Cerebellar cortex (tissue), 1 donor: ENCODE data around the gene NOC2L.

Experiments
- DNase-seq: peaks from one replicate; pipeline ENCODE4 v3.0.0-alpha.2; 2015; ENCODE audit warnings: low spot score

Gene NOC2L

DNA sequence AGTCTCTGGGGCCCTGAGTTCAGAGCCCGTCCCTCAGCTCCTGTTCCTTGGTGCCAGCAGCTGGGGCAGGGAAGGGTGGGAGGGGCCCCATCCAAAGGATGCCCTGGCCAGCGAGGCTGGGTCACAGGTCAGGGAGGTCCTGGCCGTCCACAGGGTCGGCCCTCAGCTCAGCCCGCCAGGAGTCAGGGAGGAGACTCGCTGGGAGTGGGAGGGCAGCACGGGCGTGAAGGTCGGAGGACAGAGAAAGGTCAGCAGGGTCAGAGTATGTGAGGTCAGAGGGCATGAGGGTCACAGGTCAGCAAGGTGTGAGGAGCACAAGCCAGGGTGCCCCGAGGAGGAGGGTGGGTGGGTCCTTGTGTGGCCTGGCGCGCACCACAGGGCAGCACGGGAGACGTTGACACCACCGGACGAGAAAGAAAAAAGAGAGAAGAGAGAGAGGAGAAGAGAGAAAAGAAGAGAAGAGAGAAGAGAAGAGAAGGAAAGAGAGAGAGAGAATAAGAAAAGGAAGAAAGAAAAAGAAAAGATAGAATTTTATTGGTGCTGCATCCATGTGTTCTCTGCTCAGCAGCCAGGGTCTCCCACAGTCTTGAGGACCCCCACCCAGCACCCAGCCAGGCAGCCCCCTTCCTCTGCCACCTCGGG lies 15.8 kb upstream of the NOC2L start:
- no peak for DNase-seq

DNA sequence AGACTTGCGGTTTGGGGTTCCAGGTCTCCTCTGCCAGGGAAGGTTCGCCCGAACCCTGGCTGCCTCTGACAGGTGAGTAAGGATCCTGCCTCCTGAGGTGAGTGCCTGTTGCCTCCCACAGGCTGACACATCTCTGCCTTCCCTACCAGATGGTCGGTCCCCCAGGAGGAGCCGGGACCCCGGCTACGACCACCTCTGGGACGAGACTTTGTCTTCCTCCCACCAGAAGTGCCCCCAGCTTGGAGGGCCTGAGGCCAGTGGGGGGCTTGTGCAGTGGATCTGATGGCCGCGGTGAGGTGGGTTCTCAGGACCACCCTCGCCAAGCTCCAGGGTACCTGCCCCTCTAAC lies 15.2 kb upstream of the NOC2L start:
- DNase-seq, result no peak

DNA sequence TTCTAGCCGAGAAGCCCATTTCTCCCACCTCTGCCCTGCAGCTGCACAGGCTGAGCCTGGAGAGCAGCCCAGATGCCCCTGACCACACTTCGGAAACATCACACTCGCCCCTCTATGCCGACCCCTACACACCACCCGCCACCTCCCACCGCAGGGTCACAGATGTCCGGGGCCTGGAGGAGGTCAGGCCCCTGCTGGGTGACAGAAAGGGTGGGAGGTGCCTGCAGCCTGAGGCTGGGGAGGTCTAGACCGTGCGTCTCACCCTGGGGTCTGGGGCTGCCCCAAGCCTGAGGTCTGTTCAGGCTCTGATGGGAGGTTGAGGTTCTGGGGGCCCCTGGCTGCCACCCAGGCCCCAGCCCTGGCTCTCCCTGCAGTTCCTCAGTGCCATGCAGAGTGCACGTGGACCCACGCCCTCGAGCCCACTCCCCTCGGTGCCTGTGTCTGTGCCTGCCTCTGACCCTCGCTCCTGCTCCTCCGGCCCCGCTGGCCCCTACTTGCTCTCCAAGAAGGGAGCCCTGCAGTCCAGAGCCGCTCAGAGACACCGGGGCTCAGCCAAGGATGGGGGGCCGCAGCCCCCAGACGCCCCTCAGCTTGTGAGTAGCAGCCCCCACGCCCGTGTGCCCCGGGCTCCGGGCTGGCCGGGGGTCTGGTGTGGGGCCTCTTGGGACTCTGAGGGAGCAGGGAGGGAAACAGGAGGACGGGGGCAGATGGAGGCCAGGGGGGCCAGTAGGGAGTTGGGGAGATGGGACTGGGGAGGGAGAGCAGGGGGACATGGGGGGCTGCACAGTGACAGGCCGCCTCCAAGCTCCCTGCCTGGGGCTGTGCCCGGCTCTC lies 14.6 kb upstream of the NOC2L start:
- no peak for DNase-seq

DNA sequence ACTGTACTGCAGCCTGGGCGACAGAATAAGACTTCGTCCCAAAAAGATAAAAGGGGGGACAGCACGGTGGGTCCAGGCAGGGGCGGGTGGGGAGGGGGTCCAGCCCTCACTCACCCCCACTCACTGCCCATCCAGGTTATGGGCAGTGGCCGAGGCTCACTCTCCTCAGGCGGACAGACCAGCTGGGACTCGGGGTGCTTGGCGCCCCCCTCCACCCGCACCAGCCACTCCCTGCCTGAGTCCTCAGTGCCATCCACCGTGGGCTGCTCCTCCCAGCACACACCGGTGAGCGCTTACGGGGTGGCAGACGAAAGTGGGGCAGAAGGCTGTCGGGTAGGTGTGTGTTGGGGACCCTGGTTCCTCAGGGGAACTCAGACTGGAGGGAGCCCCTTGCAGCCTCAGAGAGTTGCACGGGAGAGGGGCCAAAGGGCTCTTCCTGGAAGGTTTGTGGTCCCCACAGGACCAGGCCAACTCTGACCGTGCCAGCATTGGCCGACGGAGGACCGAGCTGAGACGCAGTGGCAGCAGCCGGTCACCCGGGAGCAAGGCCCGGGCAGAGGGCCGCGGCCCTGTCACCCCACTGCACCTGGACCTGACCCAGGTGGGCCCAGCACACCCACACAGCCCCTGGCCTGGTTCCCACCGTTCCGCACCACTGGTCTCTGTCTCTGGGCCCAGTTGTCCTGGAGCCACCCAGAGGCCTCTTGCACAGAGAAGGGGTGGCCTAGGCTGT lies 13.8 kb upstream of the NOC2L start:
- no peak for DNase-seq

DNA sequence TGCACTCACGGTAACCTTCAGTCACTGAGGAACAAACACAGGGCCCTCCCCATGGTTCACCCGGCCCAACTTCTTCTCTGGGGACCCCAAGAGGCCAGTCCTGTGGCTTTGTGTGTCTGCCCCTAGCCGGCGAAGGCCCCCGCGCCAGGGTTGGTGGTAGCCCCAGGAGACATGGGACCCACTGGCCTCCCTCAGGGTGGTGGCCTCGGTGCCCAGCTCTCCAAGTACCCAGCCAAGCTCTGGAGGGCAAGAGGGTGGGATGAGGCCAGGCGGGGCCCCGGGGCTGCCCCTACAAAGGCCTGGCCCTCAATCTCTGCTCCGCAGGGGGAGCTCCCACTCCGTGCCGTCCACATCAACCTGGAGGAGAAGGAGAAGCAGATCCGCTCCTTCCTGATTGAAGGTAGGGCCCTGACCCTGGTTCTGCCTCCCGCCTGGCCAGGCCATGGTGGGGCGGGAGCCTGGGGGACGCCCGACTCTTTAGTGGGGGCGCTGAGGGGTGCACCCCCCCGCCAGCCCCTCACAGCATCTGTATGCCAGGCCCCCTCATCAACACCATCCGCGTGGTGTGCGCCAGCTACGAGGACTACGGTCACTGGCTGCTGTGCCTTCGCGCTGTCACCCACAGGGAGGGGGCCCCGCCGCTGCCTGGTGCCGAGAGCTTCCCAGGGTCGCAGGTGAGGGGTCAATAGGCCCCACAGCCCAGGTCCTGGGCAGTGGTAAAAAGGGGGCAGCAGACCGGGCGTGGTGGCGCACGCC lies 12.9 kb upstream of the NOC2L start:
- no peak for DNase-seq

DNA sequence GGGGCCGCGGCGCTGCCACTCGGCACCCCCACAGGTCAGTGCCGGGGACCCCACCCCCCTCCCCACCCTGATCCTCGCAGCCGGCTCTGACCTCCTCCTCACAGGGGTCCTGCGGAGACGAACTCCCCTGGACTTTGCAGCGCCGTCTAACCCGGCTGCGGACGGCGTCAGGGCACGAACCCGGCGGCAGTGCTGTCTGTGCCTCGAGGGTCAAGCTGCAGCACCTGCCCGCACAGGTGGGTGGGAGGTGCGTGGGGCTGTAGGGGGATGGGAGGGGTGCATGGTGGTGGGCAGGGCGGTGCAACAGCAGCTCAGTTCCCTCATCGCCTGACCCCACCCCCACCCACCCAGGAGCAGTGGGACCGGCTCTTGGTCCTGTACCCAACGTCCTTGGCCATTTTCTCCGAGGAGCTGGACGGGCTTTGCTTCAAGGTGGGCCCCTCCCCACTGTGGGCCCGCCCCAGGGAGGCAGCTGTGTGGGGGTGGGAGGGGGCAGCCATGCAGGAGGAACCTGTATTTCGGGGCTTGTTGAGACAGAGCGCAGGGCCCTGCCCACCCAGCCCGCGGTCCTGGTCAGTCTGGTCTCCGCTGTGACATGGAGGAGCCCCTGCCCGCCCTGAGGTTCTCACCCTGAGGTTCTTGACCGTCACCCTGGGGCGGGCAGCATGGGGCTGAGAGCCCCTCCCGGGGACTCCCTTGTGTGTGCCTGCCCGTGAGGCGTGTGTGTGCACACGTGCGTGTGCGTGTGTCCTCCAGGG lies 12.1 kb upstream of the NOC2L start:
- no peak for DNase-seq

DNA sequence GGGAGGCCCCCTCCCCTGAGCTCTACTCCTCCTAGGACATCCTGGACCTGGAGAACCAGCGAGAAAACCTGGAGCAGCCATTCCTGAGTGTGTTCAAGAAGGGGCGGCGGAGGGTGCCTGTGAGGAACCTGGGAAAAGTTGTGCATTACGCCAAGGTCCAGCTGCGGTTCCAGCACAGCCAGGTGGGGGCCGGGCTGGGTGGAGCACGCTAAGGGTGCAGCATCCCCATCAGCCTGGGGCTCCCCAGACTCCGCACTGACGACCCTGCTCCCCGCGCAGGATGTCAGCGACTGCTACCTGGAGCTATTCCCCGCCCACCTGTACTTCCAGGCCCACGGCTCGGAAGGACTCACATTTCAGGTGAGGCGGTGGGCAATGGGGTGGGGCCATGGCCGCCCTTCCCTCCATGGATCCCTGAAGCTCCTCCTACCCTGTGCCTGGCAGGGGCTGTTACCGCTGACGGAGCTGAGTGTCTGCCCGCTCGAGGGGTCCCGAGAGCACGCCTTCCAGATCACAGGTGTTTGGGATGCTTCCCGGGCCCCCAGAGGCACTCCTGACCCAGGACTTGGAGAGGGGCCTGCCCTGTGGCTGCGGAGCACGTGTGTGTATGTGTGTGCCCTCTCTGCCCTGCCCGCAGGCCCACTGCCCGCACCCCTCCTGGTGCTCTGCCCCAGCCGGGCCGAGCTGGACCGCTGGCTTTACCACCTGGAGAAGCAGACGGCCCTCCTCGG lies 11.4 kb upstream of the NOC2L start:
- DNase-seq, result no peak

DNA sequence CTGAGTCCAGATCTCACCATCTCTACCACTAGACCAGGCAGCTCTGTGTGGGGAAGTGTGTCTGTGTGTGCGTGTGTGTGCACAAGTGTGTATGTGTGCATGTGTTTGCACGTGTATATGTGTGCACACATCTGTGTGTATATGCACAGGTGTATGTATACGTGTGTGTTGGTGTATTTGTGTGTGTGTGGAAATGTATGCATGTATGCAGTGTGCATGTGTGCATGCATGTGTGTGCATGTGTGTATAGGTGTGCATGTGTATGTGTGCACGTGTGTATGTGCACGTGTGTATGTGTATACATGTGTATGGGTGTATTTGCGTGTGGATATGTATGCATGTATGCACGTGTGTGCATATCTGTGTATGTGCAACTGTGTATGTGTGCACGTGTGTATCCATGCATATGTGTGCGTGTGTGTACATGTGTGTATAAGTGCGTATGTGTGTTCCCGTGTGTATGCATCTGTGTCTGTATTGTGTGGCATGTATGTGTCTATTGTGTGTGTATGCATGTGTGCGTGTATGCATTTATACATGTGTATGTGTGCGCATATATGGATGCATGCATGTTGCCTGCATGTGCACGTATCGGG lies 10.3 kb upstream of the NOC2L start:
- no peak for DNase-seq

DNA sequence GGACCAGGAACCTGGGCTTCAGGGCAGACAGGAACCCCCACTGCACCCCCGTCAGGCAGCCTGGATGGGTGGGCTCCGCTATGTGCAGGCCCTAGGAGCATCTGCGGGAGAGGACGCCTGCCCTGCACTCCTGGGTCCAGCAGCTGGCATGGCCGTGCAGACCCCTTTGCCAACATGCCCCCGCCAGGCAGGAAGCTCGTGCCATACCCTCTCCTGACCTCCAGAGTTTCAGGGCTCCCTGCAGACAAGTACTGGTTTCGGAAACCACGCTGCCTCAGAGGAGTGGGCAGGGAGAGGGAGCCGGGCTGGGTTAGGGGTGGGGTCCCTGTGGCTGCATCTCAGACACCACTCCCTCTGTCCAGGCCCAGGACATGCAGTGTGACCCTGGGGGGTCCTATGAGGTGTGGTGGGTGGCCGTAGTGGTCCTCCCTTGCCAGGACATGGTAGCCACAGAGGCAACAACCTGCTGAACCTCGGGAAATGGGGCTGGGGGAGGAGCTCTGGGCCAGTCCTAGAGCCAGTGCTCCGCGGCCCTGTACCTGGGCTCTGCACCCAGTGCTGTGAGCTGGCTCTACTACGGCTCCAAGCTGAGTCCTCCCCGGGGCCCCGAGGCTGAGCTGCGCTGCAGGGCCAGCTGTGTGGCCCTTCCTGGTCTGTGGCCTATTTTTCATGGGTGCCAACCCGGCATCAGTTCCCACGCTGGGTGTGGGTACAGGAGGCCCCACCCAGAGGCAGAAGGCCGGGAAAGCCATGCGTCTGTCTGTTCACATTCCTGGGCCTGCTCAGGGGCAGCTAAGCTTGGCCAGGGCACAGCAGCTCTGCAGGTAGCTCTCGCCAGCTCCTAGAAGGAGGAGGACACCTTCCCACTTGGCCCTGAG lies 8.6 kb upstream of the NOC2L start:
- DNase-seq, result no peak

DNA sequence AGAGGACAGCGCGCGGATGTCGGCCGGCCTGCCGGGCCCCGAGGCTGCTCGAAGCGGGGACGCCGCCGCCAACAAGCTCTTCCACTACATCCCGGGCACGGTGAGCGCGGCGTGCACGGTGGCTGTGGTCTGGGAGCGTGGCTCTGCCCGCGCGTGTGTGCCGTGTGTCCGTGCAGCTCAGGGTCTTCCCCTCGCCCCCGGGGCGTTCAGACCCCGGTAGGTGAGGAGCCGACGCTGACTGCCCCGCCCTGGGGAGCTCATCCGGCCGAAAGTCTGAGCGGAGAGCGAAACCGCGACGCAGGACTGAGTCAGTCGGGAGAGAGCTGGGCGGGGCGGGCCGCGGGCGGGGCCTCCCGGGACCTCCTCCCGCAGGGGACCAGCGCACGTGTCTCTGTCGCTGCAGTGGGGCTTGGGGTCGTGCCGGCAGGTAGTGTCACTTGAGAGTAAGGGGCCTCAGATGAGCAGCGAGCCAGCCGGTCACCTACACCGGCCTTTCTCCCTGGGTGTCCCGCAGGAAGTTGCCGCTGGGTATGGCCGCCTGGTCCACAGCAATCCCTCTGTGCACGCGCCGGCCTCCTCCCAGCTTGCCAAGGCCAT lies 7.7 kb upstream of the NOC2L start:
- DNase-seq, result no peak

DNA sequence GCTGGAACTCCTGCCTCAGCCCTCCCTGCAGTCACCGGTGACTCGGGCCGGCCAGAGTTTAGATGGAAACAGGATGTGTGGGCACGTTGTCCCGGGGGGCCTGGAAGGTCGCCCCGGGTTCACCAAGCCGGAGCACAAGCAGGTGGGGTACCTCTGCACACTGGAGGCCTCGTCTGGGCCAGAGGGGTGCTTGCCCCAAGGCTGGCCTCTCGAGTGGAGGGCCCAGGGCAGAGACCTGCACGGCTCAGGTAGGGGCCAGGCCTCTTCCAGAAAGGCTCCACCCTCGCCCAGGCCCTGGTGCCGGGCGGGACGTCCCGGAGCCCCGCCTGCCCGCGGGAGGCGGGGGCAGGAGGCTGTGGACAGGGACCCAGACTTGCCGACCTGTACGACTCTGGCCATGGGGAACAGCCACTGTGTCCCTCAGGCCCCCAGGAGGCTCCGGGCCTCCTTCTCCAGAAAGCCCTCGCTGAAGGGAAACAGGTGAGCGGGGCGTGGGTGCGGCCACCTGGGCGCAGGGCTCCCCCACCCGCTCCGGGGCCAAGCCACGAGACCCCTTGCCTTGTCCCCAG lies 7.2 kb upstream of the NOC2L start, which contains the start of gene PLEKHN1:
PLEKHN1 (plus strand) TSS at position 348 of the 569 bp plus-strand sequence; CDS start at position 398, 50 bp downstream.
- DNase-seq, result no peak

DNA sequence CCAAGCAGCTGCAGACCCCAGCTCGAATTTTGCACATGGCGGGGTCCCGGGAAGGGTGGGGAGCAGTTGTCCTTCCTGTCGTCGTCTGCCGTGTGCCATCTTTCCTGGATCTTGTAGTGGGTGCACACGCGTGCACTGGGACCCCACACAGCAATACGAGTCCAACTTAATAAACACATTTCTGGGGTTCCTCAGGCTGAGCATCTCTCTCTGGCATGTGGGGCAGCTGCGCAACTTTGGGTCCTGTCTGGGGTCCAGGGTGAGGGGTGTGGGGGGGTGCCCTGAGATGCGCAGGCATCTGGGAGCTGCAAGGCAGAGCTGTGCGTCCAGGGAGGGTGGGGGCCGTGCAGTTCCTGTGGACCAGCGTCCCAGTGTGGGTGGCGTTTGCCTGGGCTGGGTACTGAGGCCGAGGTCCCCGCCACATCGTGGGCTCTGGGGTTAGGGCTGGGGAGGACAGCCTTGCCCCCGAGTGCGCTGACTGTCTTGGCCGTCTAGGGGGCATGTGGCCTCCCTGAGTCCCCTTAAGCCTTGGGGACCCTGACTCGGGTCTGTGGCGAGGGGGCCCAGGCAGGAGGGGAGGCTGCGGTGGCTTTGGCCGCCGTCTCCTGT lies 6.6 kb upstream of the NOC2L start:
- DNase-seq, result no peak

DNA sequence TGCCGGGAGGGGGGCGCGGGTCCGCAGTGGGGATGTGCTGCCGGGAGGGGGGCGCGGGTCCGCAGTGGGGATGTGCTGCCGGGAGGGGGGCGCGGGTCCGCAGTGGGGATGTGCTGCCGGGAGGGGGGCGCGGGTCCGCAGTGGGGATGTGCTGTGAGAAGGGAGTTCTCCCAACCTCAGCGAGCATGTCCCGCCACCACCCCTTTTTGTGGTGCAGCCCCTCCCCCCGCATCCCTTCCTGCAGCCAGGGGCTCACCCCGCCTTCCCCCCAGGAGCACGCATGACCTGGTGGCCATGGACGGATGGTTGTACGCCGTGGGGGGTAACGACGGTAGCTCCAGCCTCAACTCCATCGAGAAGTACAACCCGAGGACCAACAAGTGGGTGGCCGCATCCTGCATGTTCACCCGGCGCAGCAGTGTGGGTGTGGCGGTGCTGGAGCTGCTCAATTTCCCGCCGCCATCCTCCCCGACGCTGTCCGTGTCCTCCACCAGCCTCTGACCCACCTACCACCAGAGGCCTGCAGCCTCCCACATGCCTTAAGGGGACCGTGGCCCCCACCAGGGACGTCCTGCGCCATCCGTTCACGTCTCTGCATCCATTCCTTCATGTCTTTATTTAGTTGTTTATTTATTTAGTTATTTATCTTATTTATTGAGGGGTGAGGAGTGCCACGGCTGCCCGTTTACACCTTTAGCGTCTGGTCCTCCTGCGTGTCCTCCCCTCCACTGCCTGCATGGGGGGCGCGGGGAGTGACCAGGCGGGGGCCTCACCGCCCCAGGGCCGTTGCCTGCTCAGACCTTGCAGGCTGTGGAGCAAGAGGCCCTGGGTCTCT lies 5.9 kb upstream of the NOC2L start:
- DNase-seq, result no peak

DNA sequence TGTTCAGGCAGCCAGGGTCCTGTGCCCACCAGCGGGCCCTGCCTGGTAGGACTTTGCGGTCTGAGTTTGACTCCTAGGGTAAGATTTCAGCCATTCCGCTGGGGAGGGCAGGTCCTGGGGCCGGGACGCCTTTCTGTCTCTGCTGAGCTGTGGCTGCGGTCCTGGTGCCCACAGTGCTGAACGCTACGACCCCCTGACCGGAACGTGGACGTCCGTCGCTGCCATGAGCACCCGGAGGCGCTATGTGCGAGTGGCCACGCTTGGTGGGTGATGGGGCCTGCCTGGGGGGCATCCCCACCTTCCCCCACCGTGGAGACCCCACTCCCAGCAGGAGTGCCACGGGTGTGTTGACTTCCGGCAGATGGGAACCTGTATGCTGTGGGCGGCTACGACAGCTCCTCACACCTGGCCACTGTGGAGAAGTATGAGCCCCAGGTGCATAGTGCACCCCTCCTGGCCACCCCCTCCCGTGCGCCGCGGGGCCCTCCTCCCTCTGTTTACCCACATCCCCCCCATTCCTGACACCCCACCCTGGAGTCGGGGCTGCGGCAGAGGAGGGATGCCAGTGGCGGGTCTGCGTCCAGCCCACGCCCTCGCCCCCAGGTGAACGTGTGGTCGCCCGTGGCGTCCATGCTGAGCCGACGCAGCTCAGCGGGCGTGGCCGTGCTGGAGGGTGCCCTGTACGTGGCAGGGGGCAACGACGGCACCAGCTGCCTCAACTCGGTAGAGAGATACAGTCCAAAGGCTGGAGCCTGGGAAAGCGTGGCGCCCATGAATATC lies 4.9 kb upstream of the NOC2L start:
- DNase-seq, result no peak

DNA sequence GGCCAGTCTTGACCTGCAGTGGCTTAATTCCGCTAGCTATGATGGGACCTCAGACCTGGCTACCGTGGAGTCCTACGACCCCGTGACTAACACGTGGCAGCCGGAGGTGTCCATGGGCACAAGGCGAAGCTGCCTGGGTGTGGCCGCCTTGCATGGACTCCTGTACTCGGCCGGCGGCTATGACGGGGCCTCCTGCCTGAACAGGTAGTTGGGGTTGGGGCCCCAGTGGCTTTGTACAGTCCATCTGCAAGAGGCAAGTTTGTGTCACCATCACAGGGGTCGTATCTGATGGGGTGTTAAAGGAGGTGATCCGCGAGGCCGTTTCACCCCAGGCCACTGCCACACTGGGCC lies 4.2 kb upstream of the NOC2L start:
- DNase-seq, result no peak
